ENCODE measurements around the gene SLC10A2. TPM values are rescaled to one million over a fixed set of nuclear protein-coding genes. Genes with fewer than 3 reads are reported as not detected.

SLC10A2 gene
- total RNA-seq, 1 donor = not detected

DNA sequence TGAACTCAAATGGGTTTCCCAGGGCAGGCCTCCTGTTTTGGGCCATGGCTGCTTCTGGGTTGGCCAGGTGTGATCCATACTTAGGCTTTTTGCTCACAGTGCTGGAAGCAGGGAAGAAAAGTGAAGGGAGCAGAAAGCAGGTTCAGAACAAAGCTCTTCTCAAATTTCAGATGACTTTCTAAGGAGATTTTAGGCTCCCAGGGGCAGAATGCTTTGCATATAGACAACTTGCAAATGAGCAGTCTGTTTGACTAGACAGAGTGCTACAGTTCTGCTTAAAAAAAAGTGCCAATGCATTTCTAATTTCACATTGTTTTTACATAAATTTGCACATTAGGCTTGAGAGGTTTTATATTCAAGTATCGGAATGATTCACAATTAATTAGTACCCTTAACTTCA is 2.6 kb upstream of the SLC10A2 start:
- H3K27me3 ChIP-seq (ENCODE audit: insufficient read depth, low read length) = no peaks in the 10 kb centered on the region
- H3K4me3 ChIP-seq (ENCODE audit: low read length) = no peak overlapping the region
- no peaks in the 10 kb centered on the region for H3K9me3 ChIP-seq (ENCODE audit: low read depth, low read length)
- H3K4me1 ChIP-seq (ENCODE audit: insufficient read depth, low read length) = no peaks in the 10 kb centered on the region

DNA sequence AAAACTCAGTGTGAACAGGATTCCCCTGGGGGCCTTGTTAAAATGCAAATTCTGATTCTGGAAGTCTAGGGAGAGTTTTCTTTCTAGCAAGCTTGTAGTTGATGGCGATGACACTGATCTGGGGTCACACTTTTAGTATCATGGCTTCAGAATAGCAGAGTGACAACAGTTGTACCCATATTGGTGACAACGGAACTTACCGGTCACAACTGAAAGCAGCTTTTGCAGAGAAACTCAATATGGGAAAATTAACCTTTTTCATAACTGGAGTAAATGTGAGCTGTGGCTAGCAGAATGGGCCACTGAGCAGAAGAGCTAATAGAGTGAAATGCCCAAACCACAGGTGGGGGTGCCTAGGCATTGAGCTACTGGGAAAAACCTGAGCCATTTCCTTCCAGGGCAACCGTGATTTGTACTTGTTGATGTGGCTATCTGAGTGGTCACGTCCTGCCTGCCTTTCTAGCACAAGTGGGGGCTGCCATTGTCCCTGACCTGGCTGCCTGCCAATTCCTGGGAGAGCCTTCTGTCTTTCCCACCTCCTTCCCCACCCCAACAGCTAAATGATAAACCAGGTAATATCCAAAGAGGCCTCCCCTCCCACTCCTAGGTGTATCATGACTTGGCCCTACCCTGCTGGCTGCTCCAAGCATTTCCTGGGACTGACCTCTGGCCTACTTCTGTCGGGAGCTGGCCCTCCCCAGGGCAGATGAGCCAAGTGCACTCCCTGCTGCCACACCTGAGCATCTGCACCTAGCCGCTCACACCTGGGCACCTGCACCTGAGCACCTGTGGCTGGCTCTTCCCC is 1.7 kb upstream of the SLC10A2 start:
- Histone ChIP-seq H3K4me1 (ENCODE audit: insufficient read depth, low read length) (no peaks in the 10 kb centered on the region), H3K9me3 (ENCODE audit: low read depth, low read length) (no peaks in the 10 kb centered on the region), H3K27me3 (ENCODE audit: insufficient read depth, low read length) (no peaks in the 10 kb centered on the region), H3K4me3 (ENCODE audit: low read length) (no peak overlapping the region)

DNA sequence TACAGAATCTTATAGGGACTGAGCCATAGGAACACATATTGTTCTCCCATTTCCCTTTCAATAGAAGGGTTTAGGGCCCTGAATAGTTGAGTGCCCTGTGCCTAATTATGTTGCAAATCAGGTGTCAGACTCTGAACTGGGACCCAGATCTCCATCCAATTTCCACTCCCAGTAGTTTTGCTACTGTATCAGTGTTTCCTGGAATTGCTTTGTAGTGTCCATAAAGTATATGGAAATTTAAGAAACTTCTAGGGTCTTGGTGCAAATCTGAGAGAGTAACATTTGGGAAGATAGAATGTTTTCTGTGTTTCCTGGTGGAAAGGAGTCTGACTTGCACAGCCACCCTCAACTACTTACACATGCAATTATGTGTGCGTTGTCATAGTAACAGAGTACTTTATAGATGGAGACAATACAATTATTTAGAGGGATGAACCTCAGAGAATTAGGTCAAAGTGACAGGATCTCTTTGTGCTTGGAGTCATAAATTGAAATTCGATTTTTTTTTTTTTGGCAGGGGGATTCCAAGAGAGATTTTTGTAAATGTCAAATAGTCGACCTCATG is 646 bp upstream of the SLC10A2 start:
- H3K9me3 ChIP-seq (ENCODE audit: low read depth, low read length) = no peaks in the 10 kb centered on the region
- no peaks in the 10 kb centered on the region for H3K27me3 ChIP-seq (ENCODE audit: insufficient read depth, low read length)
- no peak overlapping the region for H3K4me3 ChIP-seq (ENCODE audit: low read length)
- H3K4me1 ChIP-seq (ENCODE audit: insufficient read depth, low read length) = no peaks in the 10 kb centered on the region

DNA sequence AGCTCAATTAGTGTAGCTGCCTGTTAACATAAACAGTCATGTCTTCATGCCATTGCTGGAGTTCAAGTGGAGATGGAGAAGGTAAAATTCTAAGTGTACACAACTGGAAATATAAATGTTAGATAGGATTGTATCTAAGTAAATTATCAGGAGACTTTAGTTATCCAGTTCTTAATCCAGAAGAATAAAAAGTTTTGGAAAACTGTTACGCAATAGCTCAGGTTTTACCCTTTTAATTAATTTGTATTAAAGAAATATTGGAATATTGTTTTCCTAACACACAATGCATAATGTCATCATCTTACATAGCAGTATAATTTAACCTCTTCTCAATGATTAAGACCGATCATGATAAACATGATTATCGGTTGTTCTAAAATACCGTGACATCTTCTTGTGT is 2.8 kb downstream of the SLC10A2 start:
- Histone ChIP-seq H3K4me1 (ENCODE audit: insufficient read depth, low read length) (no peaks in the 10 kb centered on the region), H3K9me3 (ENCODE audit: low read depth, low read length) (no peaks in the 10 kb centered on the region), H3K4me3 (ENCODE audit: low read length) (no peak overlapping the region), H3K27me3 (ENCODE audit: insufficient read depth, low read length) (no peaks in the 10 kb centered on the region)

DNA sequence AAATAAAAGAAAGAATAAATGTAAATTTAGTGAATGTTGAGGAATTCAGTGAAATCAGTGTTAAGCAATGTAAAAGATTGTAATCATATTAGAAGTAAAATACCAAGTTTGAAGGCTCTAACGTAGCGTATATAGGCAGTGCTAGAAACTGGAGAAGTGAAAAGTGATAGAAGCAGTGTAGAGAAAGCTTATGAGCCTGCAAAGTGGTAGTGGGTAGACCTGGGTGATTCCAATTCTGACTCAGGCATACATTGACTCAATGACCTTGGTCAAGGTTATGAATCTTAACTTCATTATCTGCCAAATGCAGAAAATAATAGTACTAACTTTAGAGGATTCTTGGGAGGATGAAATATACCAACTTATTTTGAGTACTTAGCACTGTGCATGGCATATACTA is 4.1 kb downstream of the SLC10A2 start:
- Histone ChIP-seq H3K27me3 (ENCODE audit: insufficient read depth, low read length) (no peaks in the 10 kb centered on the region), H3K4me3 (ENCODE audit: low read length) (no peak overlapping the region), H3K4me1 (ENCODE audit: insufficient read depth, low read length) (no peaks in the 10 kb centered on the region)

DNA sequence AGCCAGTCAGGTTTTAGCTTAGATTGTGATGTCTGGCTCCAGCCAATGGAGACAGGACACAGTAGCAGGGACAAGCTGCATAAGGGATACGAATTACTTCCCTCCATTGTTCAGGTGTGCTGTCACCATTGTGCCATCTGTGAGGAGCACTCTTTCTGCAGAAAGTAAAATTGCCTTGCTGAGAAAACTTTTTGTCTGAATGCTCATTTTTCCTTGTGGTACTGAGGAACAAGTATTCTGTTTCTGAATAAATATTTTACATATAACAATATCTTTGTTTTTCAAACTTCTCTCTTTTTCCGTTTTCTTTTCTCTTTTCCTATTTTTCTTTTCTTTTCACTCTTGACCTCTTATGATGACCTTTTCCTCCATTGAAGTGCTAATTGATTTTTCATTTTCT is 10.2 kb downstream of the SLC10A2 start:
- Histone ChIP-seq H3K4me3 (ENCODE audit: low read length) (no peak overlapping the region), H3K4me1 (ENCODE audit: insufficient read depth, low read length) (no peaks in the 10 kb centered on the region), H3K27me3 (ENCODE audit: insufficient read depth, low read length) (no peaks in the 10 kb centered on the region), H3K9me3 (ENCODE audit: low read depth, low read length) (peaks cover 21% of the 10 kb centered on the region)

More for the DNA sequence above, 4.1 kb downstream of the SLC10A2 start:
- H3K9me3 ChIP-seq (ENCODE audit: low read depth, low read length) = peaks cover 3% of the 10 kb centered on the region

DNA sequence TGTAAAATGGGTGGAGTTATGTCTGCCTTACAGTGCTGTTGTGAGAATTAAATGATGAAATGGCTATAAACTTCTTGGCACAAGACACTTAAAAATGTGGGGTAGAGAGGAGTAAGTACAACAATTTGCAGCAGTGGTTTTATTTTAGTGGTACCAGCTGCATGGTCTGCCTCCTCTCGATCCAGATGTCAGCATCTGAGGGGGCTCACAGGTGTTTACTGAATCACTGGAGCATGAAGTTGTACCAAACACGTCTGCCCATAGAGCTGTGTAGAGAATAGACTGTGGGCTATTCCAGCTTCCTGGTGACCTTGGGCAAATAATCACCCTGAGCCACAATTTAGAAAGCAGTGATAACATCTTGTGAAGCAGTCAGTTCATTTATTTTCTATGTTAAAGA is 11.1 kb downstream of the SLC10A2 start:
- no peak overlapping the region for H3K4me3 ChIP-seq (ENCODE audit: low read length)
- no peaks in the 10 kb centered on the region for H3K4me1 ChIP-seq (ENCODE audit: insufficient read depth, low read length)
- H3K9me3 ChIP-seq (ENCODE audit: low read depth, low read length) = peaks cover 21% of the 10 kb centered on the region
- H3K27me3 ChIP-seq (ENCODE audit: insufficient read depth, low read length) = no peaks in the 10 kb centered on the region

DNA sequence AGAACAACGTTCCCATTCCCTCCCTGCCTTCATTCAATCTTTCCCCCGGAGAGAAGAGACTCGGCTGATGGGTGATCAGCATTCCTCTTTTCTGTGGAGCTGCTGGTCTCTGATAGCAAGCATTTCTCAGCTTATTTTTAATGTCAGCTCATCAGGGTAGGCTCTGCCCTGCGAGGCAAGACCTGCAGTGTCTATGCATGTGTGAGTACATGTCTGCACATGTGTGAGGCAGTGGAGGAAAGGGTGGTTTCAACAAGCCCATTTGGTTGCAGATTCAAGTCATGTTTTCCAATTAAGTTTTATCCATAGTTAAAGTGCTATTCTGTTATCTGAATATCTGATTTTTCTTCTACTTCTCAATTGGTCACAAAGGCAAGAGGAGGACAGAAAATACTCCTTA is 19.5 kb downstream of the SLC10A2 start:
- no peaks in the 10 kb centered on the region for H3K4me1 ChIP-seq (ENCODE audit: insufficient read depth, low read length)
- no peaks in the 10 kb centered on the region for H3K9me3 ChIP-seq (ENCODE audit: low read depth, low read length)
- H3K4me3 ChIP-seq (ENCODE audit: low read length) = no peak overlapping the region
- H3K27me3 ChIP-seq (ENCODE audit: insufficient read depth, low read length) = no peaks in the 10 kb centered on the region

DNA sequence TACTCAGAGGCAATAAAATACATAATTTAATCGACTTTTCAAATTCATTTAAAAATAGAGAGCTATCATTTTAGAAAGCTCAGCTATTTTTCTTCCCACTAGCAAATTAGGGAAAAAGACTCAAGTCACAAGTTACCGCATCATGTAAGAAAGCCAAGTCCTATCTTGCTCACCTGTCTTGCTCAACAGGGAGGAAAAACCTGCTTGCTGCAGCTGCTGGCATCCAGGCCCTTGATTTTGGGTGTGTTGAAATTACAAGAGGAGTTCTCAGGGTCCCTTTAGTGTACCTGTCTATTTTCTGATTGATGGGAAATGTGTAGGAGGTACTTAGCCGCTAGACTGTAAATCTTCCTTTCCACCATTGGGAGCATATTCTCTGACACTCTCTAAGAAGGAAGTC is 22.2 kb downstream of the SLC10A2 start:
- H3K4me1 ChIP-seq (ENCODE audit: insufficient read depth, low read length) = no peaks in the 10 kb centered on the region
- no peak overlapping the region for H3K4me3 ChIP-seq (ENCODE audit: low read length)
- no peaks in the 10 kb centered on the region for H3K27me3 ChIP-seq (ENCODE audit: insufficient read depth, low read length)
- no peaks in the 10 kb centered on the region for H3K9me3 ChIP-seq (ENCODE audit: low read depth, low read length)

DNA sequence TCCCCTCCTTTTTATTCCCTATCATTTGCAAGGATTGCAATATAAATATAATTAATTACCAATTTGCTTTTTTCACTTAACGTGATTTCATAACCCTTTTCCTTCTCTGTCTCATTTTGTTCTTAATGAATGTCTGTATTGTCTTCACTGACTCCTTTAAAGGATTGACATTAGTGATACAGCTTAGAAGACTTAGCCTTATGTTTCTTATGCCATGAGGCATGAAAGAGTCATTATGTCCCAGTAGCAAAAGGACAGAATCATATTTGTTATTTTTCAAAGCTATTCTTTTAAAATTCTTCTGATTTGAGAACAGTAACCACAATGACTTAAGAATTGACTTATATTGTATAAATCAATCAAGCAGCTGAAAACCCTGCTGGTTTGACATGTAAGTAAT is 26.2 kb downstream of the SLC10A2 start:
- Histone ChIP-seq H3K4me3 (ENCODE audit: low read length) (no peak overlapping the region), H3K9me3 (ENCODE audit: low read depth, low read length) (no peaks in the 10 kb centered on the region), H3K4me1 (ENCODE audit: insufficient read depth, low read length) (no peaks in the 10 kb centered on the region), H3K27me3 (ENCODE audit: insufficient read depth, low read length) (no peaks in the 10 kb centered on the region)

DNA sequence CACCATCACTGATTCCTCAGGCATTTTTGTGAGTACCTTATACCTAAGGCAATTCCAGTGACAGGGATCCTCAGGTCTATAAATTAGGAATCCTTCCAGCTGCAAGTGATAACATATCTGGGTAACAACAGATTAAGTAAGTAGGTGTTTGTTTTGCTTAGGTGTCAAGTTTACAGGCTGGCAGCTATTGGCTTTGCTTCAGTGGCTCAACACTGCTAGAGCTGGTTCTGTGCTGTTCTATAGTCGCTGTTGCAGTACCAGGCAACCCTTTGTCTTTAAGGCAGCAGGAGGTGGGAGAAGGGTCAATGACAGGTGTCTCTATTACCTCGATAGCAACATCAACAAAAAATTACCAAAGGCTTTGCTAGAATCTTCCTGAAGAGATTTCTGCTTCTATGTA is 27.0 kb downstream of the SLC10A2 start:
- H3K9me3 ChIP-seq (ENCODE audit: low read depth, low read length) = no peaks in the 10 kb centered on the region
- no peaks in the 10 kb centered on the region for H3K4me1 ChIP-seq (ENCODE audit: insufficient read depth, low read length)
- H3K4me3 ChIP-seq (ENCODE audit: low read length) = no peak overlapping the region
- no peaks in the 10 kb centered on the region for H3K27me3 ChIP-seq (ENCODE audit: insufficient read depth, low read length)

DNA sequence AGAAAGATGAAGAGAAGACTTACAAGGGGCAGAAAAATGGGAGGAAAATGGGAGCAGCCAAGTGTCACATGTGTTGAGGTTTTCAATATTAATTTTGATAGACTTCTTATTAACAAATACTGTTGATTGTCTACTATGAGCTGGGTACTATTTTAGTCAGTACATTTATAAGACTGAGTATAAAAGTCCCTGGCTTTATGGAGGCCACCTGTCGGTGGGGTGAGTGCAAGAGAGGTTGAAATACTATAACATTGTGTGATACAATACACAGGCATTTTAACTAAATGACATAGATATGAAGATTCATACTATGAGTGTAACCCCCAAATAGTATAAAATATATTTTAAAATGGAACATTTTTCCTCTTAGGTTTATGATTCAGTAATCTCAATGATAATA is 29.9 kb downstream of the SLC10A2 start:
- Histone ChIP-seq H3K4me3 (ENCODE audit: low read length) (no peak overlapping the region), H3K27me3 (ENCODE audit: insufficient read depth, low read length) (no peaks in the 10 kb centered on the region), H3K9me3 (ENCODE audit: low read depth, low read length) (no peaks in the 10 kb centered on the region), H3K4me1 (ENCODE audit: insufficient read depth, low read length) (no peaks in the 10 kb centered on the region)

DNA sequence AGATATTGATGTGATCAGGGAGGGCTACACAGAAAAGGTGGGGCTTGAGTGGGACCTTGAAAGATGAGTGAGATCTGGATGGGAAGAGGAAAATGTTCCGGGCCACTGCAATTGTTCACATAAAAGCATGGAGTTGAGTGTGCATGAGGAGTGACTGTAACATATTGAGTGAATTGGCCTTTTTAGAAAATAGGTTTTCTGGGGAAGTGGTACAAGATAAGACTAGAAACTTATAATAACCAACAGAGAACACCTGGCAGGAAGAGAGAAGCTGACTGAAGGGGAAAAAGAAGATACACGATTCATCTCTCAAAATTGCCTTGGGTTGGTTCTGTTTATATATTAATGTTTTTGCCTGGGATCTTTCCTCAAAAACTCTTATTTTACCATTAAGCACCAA is 32.2 kb downstream of the SLC10A2 start:
- Histone ChIP-seq H3K9me3 (ENCODE audit: low read depth, low read length) (no peaks in the 10 kb centered on the region), H3K4me3 (ENCODE audit: low read length) (no peak overlapping the region), H3K27me3 (ENCODE audit: insufficient read depth, low read length) (no peaks in the 10 kb centered on the region), H3K4me1 (ENCODE audit: insufficient read depth, low read length) (no peaks in the 10 kb centered on the region)

DNA sequence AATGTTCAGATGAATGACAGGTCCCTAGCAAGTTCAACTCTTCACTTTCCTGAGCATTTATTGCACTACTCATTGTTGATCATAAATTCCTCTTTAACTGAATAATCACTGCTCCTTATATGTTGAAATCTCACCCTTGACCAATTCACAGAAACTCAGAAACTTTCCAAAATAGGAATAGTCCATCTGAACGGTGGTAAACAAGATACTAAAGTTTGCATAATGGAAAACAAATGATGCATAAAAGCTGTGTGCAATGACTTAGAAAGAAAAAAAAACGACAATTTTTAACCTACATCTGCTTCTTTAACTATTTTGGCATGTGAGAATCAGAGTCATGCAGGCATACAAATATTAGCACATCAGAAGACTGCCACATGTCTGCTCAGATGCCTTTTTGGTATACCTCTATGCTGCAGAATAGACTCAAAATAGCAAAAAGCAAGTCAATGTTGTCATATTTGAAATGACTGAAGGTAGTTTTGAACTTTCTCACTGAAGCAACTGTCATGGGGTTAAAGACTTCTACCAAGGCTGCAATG is 34.8 kb downstream of the SLC10A2 start:
- no peaks in the 10 kb centered on the region for H3K27me3 ChIP-seq (ENCODE audit: insufficient read depth, low read length)
- no peak overlapping the region for H3K4me3 ChIP-seq (ENCODE audit: low read length)
- H3K9me3 ChIP-seq (ENCODE audit: low read depth, low read length) = peaks cover 2% of the 10 kb centered on the region
- H3K4me1 ChIP-seq (ENCODE audit: insufficient read depth, low read length) = no peaks in the 10 kb centered on the region

DNA sequence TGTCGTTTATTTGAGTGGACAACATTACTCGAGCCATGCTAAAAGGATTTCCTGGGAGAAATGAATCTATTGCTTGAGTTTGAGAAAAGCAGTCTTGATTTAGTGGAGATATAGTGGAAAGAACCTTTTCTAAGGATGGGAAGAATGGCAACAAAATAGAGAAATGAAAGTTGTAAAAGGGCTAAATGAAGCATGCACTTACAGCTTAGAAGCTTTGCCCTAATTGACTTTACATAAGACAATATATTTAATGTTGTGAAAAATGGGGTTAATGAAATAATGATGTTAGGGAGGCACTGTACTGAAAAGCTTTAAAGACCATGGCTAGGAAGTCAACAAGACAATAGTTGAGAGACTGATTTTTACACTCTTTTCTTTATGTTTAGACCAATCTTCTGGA is 35.4 kb downstream of the SLC10A2 start:
- Histone ChIP-seq H3K4me3 (ENCODE audit: low read length) (no peak overlapping the region), H3K9me3 (ENCODE audit: low read depth, low read length) (peaks cover 7% of the 10 kb centered on the region), H3K4me1 (ENCODE audit: insufficient read depth, low read length) (no peaks in the 10 kb centered on the region), H3K27me3 (ENCODE audit: insufficient read depth, low read length) (no peaks in the 10 kb centered on the region)

DNA sequence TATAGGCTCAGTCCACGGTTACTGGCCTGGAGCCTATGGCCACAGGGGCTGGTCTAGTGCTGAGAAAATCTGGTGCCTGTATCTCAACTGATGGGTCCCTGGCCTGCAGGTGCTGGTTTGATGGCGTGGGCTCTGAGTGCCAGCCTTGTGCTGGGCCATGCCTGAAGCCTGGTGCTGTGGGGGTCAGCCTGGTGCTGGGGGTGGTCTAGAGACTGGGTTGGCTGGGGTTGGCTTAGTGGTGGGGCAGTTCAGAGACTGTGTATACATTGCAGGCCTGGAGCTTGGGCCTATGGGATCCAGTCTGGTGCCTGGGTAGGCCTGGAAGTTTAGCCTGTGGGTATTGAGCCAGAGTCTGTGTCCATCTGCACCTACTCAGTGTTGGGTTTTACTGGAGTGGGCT is 36.4 kb downstream of the SLC10A2 start:
- H3K9me3 ChIP-seq (ENCODE audit: low read depth, low read length) = peaks cover 11% of the 10 kb centered on the region
- no peaks in the 10 kb centered on the region for H3K4me1 ChIP-seq (ENCODE audit: insufficient read depth, low read length)
- H3K27me3 ChIP-seq (ENCODE audit: insufficient read depth, low read length) = no peaks in the 10 kb centered on the region
- H3K4me3 ChIP-seq (ENCODE audit: low read length) = no peak overlapping the region
